IMR-90 (cell line): ENCODE data around the gene TMPRSS13. TPM values are rescaled to one million over a fixed set of nuclear protein-coding genes. Genes with fewer than 3 reads are reported as not detected.

Experiments
- ATAC-seq: fragments of 200-7000 bp; cut with Tn5 transposase; 2 replicates; pipeline ENCODE4 v1.9.1; 2020; ENCODE audit warnings: low read depth, mild to moderate bottlenecking, moderate library complexity
- BruUV-seq: library from RNA; stranded (reverse); fragments of 400-500 nt; replicated peaks from 2 replicates; lab custom pipeline; 2021; lab: Mats Ljungman, UMichigan
- CTCF ChIA-PET: fragments of 300-600 bp; formaldehyde crosslinking; extraction: SDS; loops from one replicate; lab custom pipeline; 2021; ENCODE audit warnings: antibody characterized with exemption; lab: Yijun Ruan, JAX
- POLR2A ChIA-PET: fragments of 300-600 bp; sonication (Branson Sonifier 250); formaldehyde crosslinking; loops from one replicate; lab custom pipeline; 2022; ENCODE audit warnings: antibody characterized with exemption; ENCODE audit not compliant: unreplicated experiment; lab: Charles Lee
- DNase-seq: peaks from one replicate; pipeline ENCODE4 v3.0.0; 2013
- H2AFZ ChIP-seq: replicated peaks from 2 replicates; pipeline ENCODE3; 2013; ENCODE audit warnings: low read length, mild to moderate bottlenecking; ENCODE audit not compliant: poor library complexity
- H2AK5ac ChIP-seq: 2 replicates; pipeline ENCODE4 v1.6.1; 2013; ENCODE audit warnings: low read depth, low read length, inconsistent platforms
- H2AK9ac ChIP-seq: replicated peaks from 2 replicates; pipeline ENCODE3; 2013; ENCODE audit warnings: mild to moderate bottlenecking, low read depth, low read length, moderate library complexity; ENCODE audit not compliant: poor library complexity
- H2BK120ac ChIP-seq: 2 replicates; pipeline ENCODE4 v1.6.1; 2013; ENCODE audit warnings: low read depth, low read length, inconsistent platforms
- H2BK15ac ChIP-seq: 3 replicates; pipeline ENCODE4 v1.6.1; 2013; ENCODE audit warnings: low read depth, low read length, inconsistent platforms
- H2BK20ac ChIP-seq: 2 replicates; pipeline ENCODE4 v1.6.1; 2013; ENCODE audit warnings: low read depth, mild to moderate bottlenecking, inconsistent platforms, low read length, moderate library complexity
- H2BK5ac ChIP-seq: 2 replicates; pipeline ENCODE4 v1.6.1; 2013; ENCODE audit warnings: mild to moderate bottlenecking, low read depth, low read length, inconsistent platforms; ENCODE audit not compliant: poor library complexity, severe bottlenecking
- H3K14ac ChIP-seq: replicated peaks from 2 replicates; pipeline ENCODE4 v1.6.1; 2013; ENCODE audit warnings: low read depth, low read length, inconsistent platforms
- H3K18ac ChIP-seq: 2 replicates; pipeline ENCODE4 v1.6.1; 2013; ENCODE audit warnings: low read depth, low read length, control low read depth
- H3K23ac ChIP-seq: 2 replicates; pipeline ENCODE4 v1.6.1; 2013; ENCODE audit warnings: low read depth, low read length, inconsistent platforms
- H3K27ac ChIP-seq: 2 replicates; pipeline ENCODE4 v1.5.1; 2013; ENCODE audit warnings: mild to moderate bottlenecking, control low read depth, low read length; ENCODE audit not compliant: insufficient read depth
- H3K27me3 ChIP-seq: 2 replicates; pipeline ENCODE4 v1.6.1; 2013; ENCODE audit warnings: low read length; ENCODE audit not compliant: control insufficient read depth, insufficient read depth
- H3K36me3 ChIP-seq: 2 replicates; pipeline ENCODE4 v1.6.1; 2013; ENCODE audit warnings: low read length, mixed read lengths; ENCODE audit not compliant: control insufficient read depth, insufficient read depth
- H3K4ac ChIP-seq: 2 replicates; pipeline ENCODE4 v1.6.1; 2013; ENCODE audit warnings: low read depth, low read length, inconsistent platforms
- H3K4me1 ChIP-seq: 2 replicates; pipeline ENCODE4 v1.6.1; 2013; ENCODE audit warnings: low read length, mixed read lengths; ENCODE audit not compliant: control insufficient read depth, insufficient read depth
- H3K4me2 ChIP-seq: 2 replicates; pipeline ENCODE4 v1.6.1; 2013; ENCODE audit warnings: low read depth, mild to moderate bottlenecking, control low read depth, low read length, moderate library complexity
- H3K4me3 ChIP-seq: 2 replicates; pipeline ENCODE4 v1.5.1; 2013; ENCODE audit warnings: low read depth, mild to moderate bottlenecking, control low read depth, low read length, moderate library complexity; ENCODE audit not compliant: insufficient read depth
- H3K56ac ChIP-seq: 2 replicates; pipeline ENCODE4 v1.6.1; 2013; ENCODE audit warnings: low read length, inconsistent platforms; ENCODE audit not compliant: insufficient read depth; ENCODE audit errors: extremely low read depth
- H3K79me1 ChIP-seq, 2 experiments: 2 replicates each; pipeline ENCODE4 v1.6.1; 2013; ENCODE audit warnings: low read length in 2 of 2, inconsistent platforms in 1 of 2, low read depth in 1 of 2
- H3K9ac ChIP-seq: 2 replicates; pipeline ENCODE4 v1.6.1; 2013; ENCODE audit warnings: low read depth, low read length, control low read depth
- H3K9me1 ChIP-seq: 2 replicates; pipeline ENCODE4 v1.6.1; 2013; ENCODE audit warnings: low read length, inconsistent platforms; ENCODE audit not compliant: insufficient read depth
- H3K9me3 ChIP-seq: 2 replicates; pipeline ENCODE4 v1.6.1; 2013; ENCODE audit warnings: low read length; ENCODE audit not compliant: control insufficient read depth, insufficient read depth
- H4K20me1 ChIP-seq: 2 replicates; pipeline ENCODE4 v1.6.1; 2013; ENCODE audit warnings: low read length, inconsistent platforms; ENCODE audit not compliant: insufficient read depth
- H4K5ac ChIP-seq: 2 replicates; pipeline ENCODE4 v1.6.1; 2013; ENCODE audit warnings: mild to moderate bottlenecking, low read depth, low read length, control low read depth
- H4K8ac ChIP-seq, 2 experiments: 2 replicates each; pipeline ENCODE4 v1.6.1; 2013; ENCODE audit warnings: low read depth in 2 of 2, low read length in 2 of 2, control low read depth in 1 of 2, inconsistent platforms in 1 of 2
- H4K91ac ChIP-seq: 2 replicates; pipeline ENCODE4 v1.6.1; 2013; ENCODE audit warnings: low read depth, low read length, inconsistent platforms; ENCODE audit not compliant: insufficient read depth
- RAD21 ChIP-seq: IDR thresholded peaks from 2 replicates; pipeline ENCODE4 v1.6.1; 2012; ENCODE audit warnings: low read length, improper control_type of control experiment
- WGBS, 2 experiments: methylation state at CpG; one replicate each; pipeline versions ENCODE4 v1.1.5 to v1.1.7; 2013; ENCODE audit warnings: missing lambda C conversion rate in 2 of 2; ENCODE audit not compliant: insufficient read length in 1 of 2; ENCODE audit errors: extremely low coverage in 2 of 2; 5-methylcytosine and 5-hydroxymethylcytosine counted together
- dilution Hi-C: fragments of 300-500 bp; cut with HindIII; formaldehyde crosslinking; loops from one replicate; pipeline ENCODE4 v1.14.3; 2018; ENCODE audit warnings: low sequenced_read_pairs; ENCODE audit not compliant: unreplicated experiment
- in situ Hi-C: fragments of 300-500 bp; cut with MboI; formaldehyde crosslinking; loops from 3 replicates; pipeline ENCODE4 v1.14.3; 2019; ENCODE audit warnings: low sequenced_read_pairs, inconsistent platforms, mixed read lengths
- intact Hi-C: fragments of 100-400 bp; cut with micrococcal nuclease; formaldehyde crosslinking; loops from 2 replicates; pipeline ENCODE4 v1.10.0; 2022
- polyA plus RNA-seq, 3 experiments: library from polyadenylated mRNA; depleted of rRNA; stranded (reverse); fragments of >200 nt; gene quantifications; 2 replicates each; pipeline ENCODE4 v1.2.3, GENCODE V29; 2012; ENCODE audit warnings: low replicate concordance in 1 of 3
- total RNA-seq: library from RNA; depleted of rRNA; stranded (reverse); fragments of >200 nt; gene quantifications from 2 replicates; pipeline ENCODE4 v1.2.3, GENCODE V29; 2012

The TMPRSS13 gene
- total and polyA plus RNA-seq, 2 of the 4 experiments (the other 2 are of a cell fraction): not detected

GRCh38 chr11:117903505-117904382, 25.5 kb downstream of the TMPRSS13 start:
- dilution Hi-C loops: no loop called here
- H3K14ac ChIP-seq: no peak overlapping the region
- H3K9me3 ChIP-seq: no peaks in the 10 kb centered on the region
- no peaks in the 10 kb centered on the region for H3K36me3 ChIP-seq
- H2BK120ac ChIP-seq: no peak overlapping the region
- H3K9me1 ChIP-seq: no peaks in the 10 kb centered on the region
- no peak overlapping the region for H3K27ac ChIP-seq
- no peak overlapping the region for H2AFZ ChIP-seq
- POLR2A ChIA-PET: no interaction called here
- ATAC-seq (no peak), DNase-seq (no peak)
- H4K5ac ChIP-seq: no peak overlapping the region
- intact Hi-C loops: no loop called here
- H3K18ac ChIP-seq: no peak overlapping the region
- H3K79me1 ChIP-seq: no peaks in the 10 kb centered on the region
- H3K4me3 ChIP-seq: no peak overlapping the region
- H2AK5ac ChIP-seq: no peak overlapping the region
- no peaks in the 10 kb centered on the region for H4K20me1 ChIP-seq
- TF ChIP-seq RAD21: no peak
- no peak overlapping the region for H3K4ac ChIP-seq
- H2BK20ac ChIP-seq: no peak overlapping the region
- in situ Hi-C loops: no loop called here
- H4K91ac ChIP-seq: no peak overlapping the region
- no peak overlapping the region for H3K23ac ChIP-seq
- 60% methylated on average over 1 of the region's 14 CpGs; no CpG with 5 or more reads in 1 of the 2 experiments for WGBS, 2 experiments
- no TSS peak for BruUV-seq
- H4K8ac ChIP-seq: no peak overlapping the region
- H2AK9ac ChIP-seq: no peak overlapping the region
- H2BK15ac ChIP-seq: no peak overlapping the region
- no peak overlapping the region for H2BK5ac ChIP-seq
- no peak overlapping the region for H3K56ac ChIP-seq
- no peak overlapping the region for H3K9ac ChIP-seq
- H3K4me1 ChIP-seq: no peaks in the 10 kb centered on the region
- 0 out of 2 replicates have a peak, but pooled peaks cover 2% of the 10 kb centered on the region for H3K27me3 ChIP-seq
- CTCF ChIA-PET: no interaction called here
- no peak overlapping the region for H3K4me2 ChIP-seq
